ACC112 (cell line): ENCODE results near the gene SIX5.
"Not testable (repeated sequence)": the region's sequence is repeated elsewhere in the genome, so short reads cannot be mapped to it uniquely, and the experiment has no call there.

Experiments used
- H2AFZ ChIP-seq: fragments of 200-600 bp; sonication (generic); one replicate; pipeline ENCODE4 v1.6.0; 2017; ENCODE audit warnings: antibody characterized with exemption, low read length; ENCODE audit not compliant: unreplicated experiment
- H3K27ac ChIP-seq: fragments of 200-600 bp; sonication (generic); 2 replicates; pipeline ENCODE4 v1.5.1; 2014; ENCODE audit warnings: low read depth, mild to moderate bottlenecking, antibody characterized with exemption, low read length, moderate library complexity
- H3K27me3 ChIP-seq: fragments of 200-600 bp; sonication (generic); 2 replicates; pipeline ENCODE4 v1.6.1; 2014; ENCODE audit warnings: mild to moderate bottlenecking, antibody characterized with exemption, low read length, moderate library complexity, mixed read lengths; ENCODE audit not compliant: insufficient read depth
- H3K36me3 ChIP-seq: fragments of 200-600 bp; sonication (generic); 2 replicates; pipeline ENCODE4 v1.6.1; 2016; ENCODE audit warnings: mild to moderate bottlenecking, antibody characterized with exemption, low read length, moderate library complexity, mixed read lengths; ENCODE audit not compliant: insufficient read depth
- H3K4me1 ChIP-seq: fragments of 200-600 bp; sonication (generic); one replicate; pipeline ENCODE4 v1.6.1; 2016; ENCODE audit warnings: low read length, mixed read lengths; ENCODE audit not compliant: insufficient read depth, unreplicated experiment, control insufficient read depth
- H3K4me3 ChIP-seq: fragments of 200-600 bp; sonication (generic); 2 replicates; pipeline ENCODE4 v1.5.1; 2014; ENCODE audit warnings: mild to moderate bottlenecking, low read depth, low read length
- H3K79me2 ChIP-seq: fragments of 200-600 bp; sonication (generic); one replicate; pipeline ENCODE4 v1.6.0; 2016; ENCODE audit warnings: low read length; ENCODE audit not compliant: control insufficient read depth, unreplicated experiment, insufficient read depth

The SIX5 gene

DNA sequence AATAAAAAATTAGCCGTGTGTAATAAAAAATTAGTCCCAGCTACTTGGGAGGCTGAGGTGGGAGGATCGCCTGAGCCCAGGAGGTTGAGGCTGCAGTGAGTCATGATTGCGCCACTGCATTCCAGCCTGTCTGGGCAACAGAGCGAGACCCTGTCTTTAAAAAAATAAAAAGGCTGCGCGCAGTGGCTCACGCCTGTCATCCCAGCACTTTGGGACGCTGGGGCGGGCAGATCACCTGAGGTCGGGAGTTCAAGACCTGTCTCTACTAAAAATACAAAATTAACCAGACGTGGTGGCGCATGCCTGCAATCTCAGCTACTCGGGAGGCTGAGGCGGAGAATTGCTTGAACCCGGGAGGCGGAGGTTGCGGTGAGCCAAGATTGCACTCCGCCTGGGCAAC lies 40.4 kb downstream of the SIX5 start:
- H3K36me3 ChIP-seq, H3K27ac ChIP-seq, H3K4me3 ChIP-seq, H3K4me1 ChIP-seq, H3K27me3 ChIP-seq, H2AFZ ChIP-seq: not testable (repeated sequence)
- peaks cover 38% of the 10 kb centered on the region for H3K79me2 ChIP-seq

DNA sequence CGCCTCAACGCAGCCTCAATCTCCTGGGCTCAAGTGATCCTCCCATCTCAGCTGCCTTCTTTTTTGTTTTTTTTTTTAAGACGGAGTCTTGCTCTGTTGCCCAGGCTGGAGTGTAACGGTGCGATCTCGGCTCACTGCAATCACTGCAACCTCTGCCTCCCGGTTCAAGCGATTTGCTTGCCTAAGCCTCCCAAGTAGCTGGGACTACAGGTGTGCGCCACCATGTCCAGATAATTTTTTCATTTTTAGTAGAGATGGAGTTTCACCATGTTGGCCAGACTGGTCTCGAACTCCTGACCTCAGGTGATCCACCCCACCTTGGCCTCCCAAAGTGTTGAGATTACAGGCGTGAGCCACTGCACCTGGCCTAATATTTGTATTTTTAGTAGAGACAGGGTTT lies 49.0 kb downstream of the SIX5 start:
- not testable (repeated sequence) for H3K36me3 ChIP-seq, H3K4me3 ChIP-seq, H3K27ac ChIP-seq, H2AFZ ChIP-seq, H3K27me3 ChIP-seq
- peaks cover 15% of the 10 kb centered on the region for H3K79me2 ChIP-seq
- H3K4me1 ChIP-seq: peaks cover 32% of the 10 kb centered on the region

DNA sequence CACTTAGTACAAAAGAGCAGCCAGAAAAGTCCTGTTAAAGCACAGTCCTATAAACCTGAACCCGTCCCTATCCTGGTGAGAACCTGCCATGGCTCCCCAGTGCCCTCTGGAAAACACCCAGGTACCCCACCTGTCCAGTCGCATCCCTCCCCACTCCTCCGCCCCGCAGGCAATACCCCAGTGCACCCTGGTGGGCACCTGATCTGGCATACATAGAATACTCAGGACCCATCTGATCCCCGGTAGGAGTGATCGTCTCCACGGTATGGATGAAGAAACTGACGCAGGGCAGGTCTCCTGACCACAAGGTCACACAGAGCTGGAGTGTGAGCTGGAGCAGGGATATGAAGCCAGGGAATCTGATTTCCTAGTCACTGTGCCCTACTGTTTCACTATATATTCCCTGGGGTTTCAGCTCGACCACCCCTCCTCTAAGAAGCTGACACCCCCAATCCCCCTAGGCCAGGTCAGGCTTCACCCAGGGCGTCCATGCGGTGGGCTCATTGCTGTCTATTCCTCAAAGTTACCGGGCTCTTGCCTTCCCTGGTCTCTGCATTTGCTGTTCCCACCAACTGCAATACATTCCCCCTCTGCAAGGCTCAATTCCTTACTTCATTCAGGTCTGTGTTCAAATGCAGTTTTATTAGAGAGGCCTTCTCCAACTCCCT lies 50.9 kb downstream of the SIX5 start:
- Histone ChIP-seq H3K4me3 (peak overlapping the region; percentile 79), H3K79me2 (peaks cover 18% of the 10 kb centered on the region), H3K27me3 (no peaks in the 10 kb centered on the region), H3K4me1 (peaks cover 21% of the 10 kb centered on the region), H3K27ac (peak overlapping the region; percentile 92), H3K36me3 (0 out of 2 replicates have a peak, but pooled peaks cover 8% of the 10 kb centered on the region), H2AFZ (no peak overlapping the region)

DNA sequence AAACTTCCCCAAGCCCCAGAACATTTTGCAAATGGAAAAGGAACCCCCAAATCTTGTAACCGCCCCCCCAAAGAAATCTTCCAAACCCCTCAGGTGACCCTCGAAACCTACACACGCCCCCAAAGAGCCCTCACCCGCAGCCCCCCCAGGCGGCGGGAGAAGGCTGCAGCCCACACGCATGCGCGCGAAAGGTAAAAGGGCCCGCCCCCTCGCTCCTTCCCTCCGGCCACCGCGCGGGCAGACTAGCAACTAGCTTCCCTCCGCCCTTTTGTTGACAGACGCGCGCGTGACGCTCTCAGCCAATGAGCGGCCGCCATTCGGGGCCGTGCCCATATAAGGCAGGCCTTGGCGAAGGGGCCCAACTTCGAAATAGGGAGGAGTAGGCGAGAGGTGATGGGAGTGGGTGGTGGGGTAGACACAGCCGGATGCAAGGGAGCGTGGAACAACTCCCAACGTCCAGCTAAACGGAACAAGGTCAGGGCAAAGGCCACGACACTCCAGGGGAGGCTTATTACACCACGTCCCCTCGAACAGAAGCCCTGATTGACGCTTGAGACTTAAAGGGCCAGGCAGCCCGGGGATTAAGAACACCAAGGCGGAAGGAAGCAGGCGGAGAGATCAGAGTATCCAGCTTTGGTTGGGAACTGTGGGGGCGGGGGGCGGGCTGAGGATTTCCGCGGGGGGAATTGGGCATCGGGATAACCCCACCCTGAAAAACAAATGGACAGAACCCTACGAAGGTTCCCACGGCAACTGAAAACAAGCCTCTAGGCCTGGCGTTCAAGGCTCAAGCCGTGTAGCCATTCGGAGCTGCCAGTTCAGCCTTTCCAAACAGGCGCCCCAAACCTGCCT lies 51.7 kb downstream of the SIX5 start:
- H3K79me2 ChIP-seq: peaks cover 18% of the 10 kb centered on the region
- peaks cover 20% of the 10 kb centered on the region for H3K4me1 ChIP-seq
- H3K4me3 ChIP-seq: peak overlapping the region; percentile 79
- peak overlapping the region; percentile 45 for H2AFZ ChIP-seq
- no peaks in the 10 kb centered on the region for H3K27me3 ChIP-seq
- H3K27ac ChIP-seq: peak overlapping the region; percentile 92
- 0 out of 2 replicates have a peak, but pooled peaks cover 8% of the 10 kb centered on the region for H3K36me3 ChIP-seq

DNA sequence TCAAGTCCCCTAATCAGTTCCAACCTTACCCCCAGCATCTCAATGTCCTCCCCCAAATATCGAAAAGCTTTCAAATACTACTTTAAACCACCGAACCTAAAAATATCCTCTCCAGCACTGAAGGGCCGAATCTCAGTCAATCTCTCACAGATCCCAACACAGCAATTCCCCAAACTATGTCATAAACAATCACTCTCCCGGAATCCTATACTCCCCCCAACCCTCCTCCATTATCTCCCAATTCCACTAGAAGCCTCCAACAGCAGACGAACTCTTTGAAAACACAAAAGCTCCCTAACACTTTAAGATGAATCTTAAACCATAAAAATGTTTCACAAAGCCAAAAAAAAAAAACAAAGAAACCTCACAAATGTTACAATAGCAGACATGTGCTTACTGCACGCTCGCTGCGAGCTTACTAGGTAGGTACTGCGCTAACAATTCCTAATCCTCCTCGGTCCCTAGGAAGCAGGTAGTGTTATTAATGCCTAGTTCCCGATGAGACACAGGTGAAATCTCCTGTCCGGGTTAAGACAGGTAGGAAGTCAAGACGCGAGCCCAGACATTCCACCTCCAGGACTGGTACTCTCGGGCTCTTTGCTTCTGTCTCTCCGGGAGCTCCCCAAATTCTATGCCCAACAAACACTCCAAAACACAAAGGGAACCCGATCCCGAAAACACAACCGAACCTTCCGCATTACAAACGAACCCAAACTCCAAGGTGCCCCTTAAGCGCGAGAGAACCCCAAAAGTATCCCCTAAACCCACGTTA lies 52.5 kb downstream of the SIX5 start:
- Histone ChIP-seq H3K4me1 (peaks cover 13% of the 10 kb centered on the region), H3K4me3 (peak overlapping the region; percentile 79), H2AFZ (peak overlapping the region; percentile 45), H3K27ac (peak overlapping the region; percentile 69), H3K27me3 (no peaks in the 10 kb centered on the region), H3K36me3 (0 out of 2 replicates have a peak, but pooled peaks cover 6% of the 10 kb centered on the region), H3K79me2 (peaks cover 18% of the 10 kb centered on the region)

DNA sequence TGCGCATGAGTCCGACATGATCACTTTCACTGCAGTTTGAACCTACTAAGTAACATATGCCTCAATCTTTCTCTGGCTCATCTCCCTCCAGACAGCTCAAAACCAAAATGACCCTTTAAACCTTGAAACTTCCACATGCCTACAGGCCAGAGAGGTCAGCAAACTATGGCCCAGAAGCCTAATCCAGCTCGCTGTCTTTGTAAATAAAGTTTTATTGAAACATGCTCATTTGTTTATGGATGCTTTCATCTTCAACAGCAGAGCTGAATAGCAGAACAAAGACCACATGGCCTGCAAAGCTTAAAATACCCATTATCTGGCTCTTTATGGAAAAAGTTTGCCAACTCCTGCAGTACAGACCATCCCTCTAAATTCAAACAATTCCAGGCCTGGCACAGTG lies 53.9 kb downstream of the SIX5 start:
- Histone ChIP-seq H3K4me3 (no peak overlapping the region), H3K27ac (no peak overlapping the region), H3K79me2 (peaks cover 18% of the 10 kb centered on the region), H2AFZ (no peak overlapping the region), H3K4me1 (peaks cover 13% of the 10 kb centered on the region), H3K36me3 (0 out of 2 replicates have a peak, but pooled peaks cover 6% of the 10 kb centered on the region), H3K27me3 (no peaks in the 10 kb centered on the region)
